ENCODE measurements around the gene CEP295NL. TPM values are rescaled to one million over a fixed set of nuclear protein-coding genes. Genes with fewer than 3 reads are reported as not detected.
"Not testable (repeated sequence)": the region's sequence is repeated elsewhere in the genome, so short reads cannot be mapped to it uniquely, and the experiment has no call there.

Gene CEP295NL
- total RNA-seq, 1 experiment from 2014 or later = 2.0 TPM

- CTCF ChIA-PET = no interaction called here
- H3K36me3 Mint-ChIP-seq (ENCODE audit: insufficient read depth, unreplicated experiment) = no peaks in the 10 kb centered on the region
- POLR2A ChIA-PET = interaction anchor here (0.7 kb wide), 1 partner anchor 796 kb away, joined by 3 read pairs; no protein-coding TSS in a partner anchor
Measured at GRCh38 chr17:78946131-78946530, 43.1 kb upstream of the CEP295NL start.

GRCh38 chr17:78945455-78945854 is 42.5 kb upstream of the CEP295NL start:
- POLR2A ChIA-PET; H3K27me3 ChIP-seq (replicated peaks; ENCODE audit: control insufficient read depth, insufficient read depth, low read length); H3K36me3 Mint-ChIP-seq (ENCODE audit: insufficient read depth, unreplicated experiment); H3K4me1 Mint-ChIP-seq (ENCODE audit: low read depth, unreplicated experiment); H3K4me1 ChIP-seq; BruUV-seq (replicated peaks); H3K4me3 ChIP-seq (ENCODE audit: low read depth, low read length); H3K4me3 Mint-ChIP-seq (ENCODE audit: unreplicated experiment); DNase-seq; H3K27ac Mint-ChIP-seq (ENCODE audit: unreplicated experiment); intact Hi-C loops (cut with micrococcal nuclease; ENCODE audit: unreplicated experiment); CTCF ChIA-PET; H3K36me3 ChIP-seq (ENCODE audit: control insufficient read depth, insufficient read depth, low read length); H3K9me3 ChIP-seq; H3K27me3 Mint-ChIP-seq (ENCODE audit: insufficient read depth, unreplicated experiment); H3K9me3 Mint-ChIP-seq (ENCODE audit: unreplicated experiment): not testable (repeated sequence)

More at GRCh38 chr17:78946131-78946530, 43.1 kb upstream of the CEP295NL start:
- intact Hi-C loops (cut with micrococcal nuclease; ENCODE audit: unreplicated experiment) = no loop called here
- Histone ChIP-seq H3K9me3 (peaks cover 12% of the 10 kb centered on the region), H3K4me3 (ENCODE audit: low read depth, low read length) (no peak overlapping the region), H3K27me3 (replicated peaks; ENCODE audit: control insufficient read depth, insufficient read depth, low read length) (no peaks in the 10 kb centered on the region), H3K36me3 (ENCODE audit: control insufficient read depth, insufficient read depth, low read length) (no peaks in the 10 kb centered on the region), H3K4me1 (no peaks in the 10 kb centered on the region)
- no peaks in the 10 kb centered on the region for H3K9me3 Mint-ChIP-seq (ENCODE audit: unreplicated experiment)
- no peak overlapping the region for H3K4me3 Mint-ChIP-seq (ENCODE audit: unreplicated experiment)
- no peak for DNase-seq
- no peaks in the 10 kb centered on the region for H3K27me3 Mint-ChIP-seq (ENCODE audit: insufficient read depth, unreplicated experiment)
- no TSS peak for BruUV-seq (replicated peaks)
- no peak overlapping the region for H3K27ac Mint-ChIP-seq (ENCODE audit: unreplicated experiment)
- no peaks in the 10 kb centered on the region for H3K4me1 Mint-ChIP-seq (ENCODE audit: low read depth, unreplicated experiment)
- no peak for TF ChIP-seq CTCF (IDR thresholded peaks at IDR 0.05; ENCODE audit: insufficient read depth in 1 of 2, low read depth in 1 of 2, low read length in 1 of 2, severe bottlenecking in 1 of 2, unreplicated experiment in 1 of 2)

GRCh38 chr17:78944956-78945355 is 42.0 kb upstream of the CEP295NL start:
- no peaks in the 10 kb centered on the region for H3K36me3 ChIP-seq (ENCODE audit: control insufficient read depth, insufficient read depth, low read length)
- no peak overlapping the region for H3K27ac Mint-ChIP-seq (ENCODE audit: unreplicated experiment)
- no peak for TF ChIP-seq CTCF (IDR thresholded peaks at IDR 0.05; ENCODE audit: insufficient read depth in 1 of 2, low read depth in 1 of 2, low read length in 1 of 2, severe bottlenecking in 1 of 2, unreplicated experiment in 1 of 2)
- no peaks in the 10 kb centered on the region for H3K4me1 Mint-ChIP-seq (ENCODE audit: low read depth, unreplicated experiment)
- H3K4me1 ChIP-seq = no peaks in the 10 kb centered on the region
- ChIA-PET CTCF (no interaction called here), POLR2A (no interaction called here)
- no peaks in the 10 kb centered on the region for H3K27me3 Mint-ChIP-seq (ENCODE audit: insufficient read depth, unreplicated experiment)
- no peak overlapping the region for H3K4me3 Mint-ChIP-seq (ENCODE audit: unreplicated experiment)
- BruUV-seq (replicated peaks) = no TSS peak
- intact Hi-C loops (cut with micrococcal nuclease; ENCODE audit: unreplicated experiment) = no loop called here
- no peak for DNase-seq
- H3K9me3 Mint-ChIP-seq (ENCODE audit: unreplicated experiment) = no peaks in the 10 kb centered on the region
- no peak overlapping the region for H3K4me3 ChIP-seq (ENCODE audit: low read depth, low read length)
- peaks cover under 1% of the 10 kb centered on the region; the same call in 1 of the 2 replicates for H3K9me3 ChIP-seq
- no peaks in the 10 kb centered on the region for H3K27me3 ChIP-seq (replicated peaks; ENCODE audit: control insufficient read depth, insufficient read depth, low read length)
- H3K36me3 Mint-ChIP-seq (ENCODE audit: insufficient read depth, unreplicated experiment) = no peaks in the 10 kb centered on the region

GRCh38 chr17:78944026-78944425 is 41.0 kb upstream of the CEP295NL start:
- Mint-ChIP-seq H3K36me3 (ENCODE audit: insufficient read depth, unreplicated experiment) (no peaks in the 10 kb centered on the region), H3K27me3 (ENCODE audit: insufficient read depth, unreplicated experiment) (no peaks in the 10 kb centered on the region), H3K9me3 (ENCODE audit: unreplicated experiment) (no peaks in the 10 kb centered on the region), H3K27ac (ENCODE audit: unreplicated experiment) (no peak overlapping the region), H3K4me3 (ENCODE audit: unreplicated experiment) (no peak overlapping the region), H3K4me1 (ENCODE audit: low read depth, unreplicated experiment) (no peaks in the 10 kb centered on the region)
- H3K4me3 ChIP-seq (ENCODE audit: low read depth, low read length) = no peak overlapping the region
- intact Hi-C loops (cut with micrococcal nuclease; ENCODE audit: unreplicated experiment) = no loop called here
- TF ChIP-seq CTCF (IDR thresholded peaks at IDR 0.05; ENCODE audit: insufficient read depth in 1 of 2, low read depth in 1 of 2, low read length in 1 of 2, severe bottlenecking in 1 of 2, unreplicated experiment in 1 of 2) = no peak
- H3K27me3 ChIP-seq (replicated peaks; ENCODE audit: control insufficient read depth, insufficient read depth, low read length) = no peaks in the 10 kb centered on the region
- BruUV-seq (replicated peaks) = no TSS peak
- no peaks in the 10 kb centered on the region for H3K36me3 ChIP-seq (ENCODE audit: control insufficient read depth, insufficient read depth, low read length)
- H3K9me3 ChIP-seq = no peaks in the 10 kb centered on the region
- H3K4me1 ChIP-seq = no peaks in the 10 kb centered on the region
- POLR2A ChIA-PET = no interaction called here
- CTCF ChIA-PET = no interaction called here
- DNase-seq = no peak
